ENCODE results near the gene VPREB3.

GRCh38 chr22:23712256-23712655 lies 42.0 kb downstream of the VPREB3 start:
- no peak for TF ChIP-seq POLR2A (IDR thresholded peaks at IDR 0.05; ENCODE audit: low read depth, low read length)
- no peak for TF ChIP-seq POLR2AphosphoS5 (IDR thresholded peaks at IDR 0.05; ENCODE audit: low read depth, low read length)
- no peak for TF ChIP-seq TAF1 (IDR thresholded peaks at IDR 0.05; ENCODE audit: low read depth, low read length)
- no peak for TF ChIP-seq POU2F2 (IDR thresholded peaks at IDR 0.05; ENCODE audit: low read depth, low read length)
- no peak for TF ChIP-seq SPI1 (IDR thresholded peaks at IDR 0.05; ENCODE audit: low read depth, low read length)

Measured in GM12891 (cell line).